H9 (cell line): ENCODE data around the gene RABEP1. TPM values are rescaled to one million over a fixed set of nuclear protein-coding genes. Genes with fewer than 3 reads are reported as not detected.

Experiments
- DNase-seq: peaks from one replicate; pipeline ENCODE4 v3.0.0-alpha.2; 2017
- H2AFZ ChIP-seq: one replicate; pipeline ENCODE4 v1.6.1; 2013; ENCODE audit warnings: mild to moderate bottlenecking, low read length, control low read depth, moderate library complexity
- H2AK5ac ChIP-seq: 2 replicates; pipeline ENCODE4 v1.6.1; 2013; ENCODE audit warnings: low read length, control low read depth, mixed read lengths; ENCODE audit not compliant: insufficient read length
- H2BK120ac ChIP-seq: one replicate; pipeline ENCODE4 v1.6.1; 2013; ENCODE audit warnings: low read depth, mild to moderate bottlenecking, low read length, control low read depth, inconsistent platforms; ENCODE audit not compliant: poor library complexity, severe bottlenecking
- H2BK12ac ChIP-seq: 2 replicates; pipeline ENCODE4 v1.6.1; 2013; ENCODE audit warnings: low read length, control low read depth, mixed read lengths, low read depth; ENCODE audit not compliant: insufficient read length
- H2BK15ac ChIP-seq: 2 replicates; pipeline ENCODE4 v1.6.1; 2013; ENCODE audit warnings: low read depth, low read length, control low read depth
- H2BK20ac ChIP-seq: one replicate; pipeline ENCODE4 v1.6.1; 2013; ENCODE audit warnings: low read depth, mild to moderate bottlenecking, low read length, control low read depth, inconsistent platforms; ENCODE audit not compliant: poor library complexity, severe bottlenecking
- H2BK5ac ChIP-seq: 2 replicates; pipeline ENCODE4 v1.6.1; 2013; ENCODE audit warnings: low read length, control low read depth, mixed read lengths; ENCODE audit not compliant: insufficient read length
- H3K14ac ChIP-seq: 2 replicates; pipeline ENCODE4 v1.6.1; 2013; ENCODE audit warnings: low read length, control low read depth; ENCODE audit not compliant: insufficient read depth
- H3K18ac ChIP-seq: 2 replicates; pipeline ENCODE4 v1.6.1; 2013; ENCODE audit warnings: low read depth, mild to moderate bottlenecking, mixed read lengths, low read length, control low read depth; ENCODE audit not compliant: insufficient read length
- H3K23ac ChIP-seq: 2 replicates; pipeline ENCODE4 v1.6.1; 2013; ENCODE audit warnings: low read length, control low read depth, mixed read lengths, low read depth; ENCODE audit not compliant: insufficient read length
- H3K23me2 ChIP-seq: 2 replicates; pipeline ENCODE4 v1.6.1; 2013; ENCODE audit warnings: low read depth, mild to moderate bottlenecking, mixed read lengths, low read length, control low read depth; ENCODE audit not compliant: insufficient read length, poor library complexity, severe bottlenecking
- H3K27ac ChIP-seq: 2 replicates; pipeline ENCODE4 v1.5.1; 2013; ENCODE audit warnings: low read length, control low read depth, mixed read lengths, low read depth; ENCODE audit not compliant: insufficient read length
- H3K27me3 ChIP-seq: 2 replicates; pipeline ENCODE4 v1.6.1; 2013; ENCODE audit warnings: low read length, control low read depth, inconsistent platforms; ENCODE audit not compliant: insufficient read depth
- H3K4ac ChIP-seq: 2 replicates; pipeline ENCODE4 v1.6.1; 2013; ENCODE audit warnings: low read depth, mild to moderate bottlenecking, control low read depth, inconsistent platforms, low read length, moderate library complexity
- H3K4me1 ChIP-seq: 2 replicates; pipeline ENCODE4 v1.6.1; 2013; ENCODE audit warnings: low read length, control low read depth, inconsistent platforms; ENCODE audit not compliant: insufficient read depth
- H3K4me2 ChIP-seq: 2 replicates; pipeline ENCODE4 v1.6.1; 2013; ENCODE audit warnings: low read length, control low read depth, mixed read lengths; ENCODE audit not compliant: insufficient read length, insufficient read depth
- H3K56ac ChIP-seq: 2 replicates; pipeline ENCODE4 v1.6.1; 2013; ENCODE audit warnings: low read depth, mild to moderate bottlenecking, mixed read lengths, low read length, control low read depth; ENCODE audit not compliant: insufficient read length
- H3K79me1 ChIP-seq: 2 replicates; pipeline ENCODE4 v1.6.1; 2013; ENCODE audit warnings: low read depth, mild to moderate bottlenecking, moderate library complexity, low read length, control low read depth, inconsistent platforms; ENCODE audit not compliant: insufficient read depth, poor library complexity, severe bottlenecking
- H3K79me2 ChIP-seq: 2 replicates; pipeline ENCODE4 v1.6.1; 2013; ENCODE audit warnings: low read length, control low read depth, inconsistent platforms; ENCODE audit not compliant: insufficient read depth
- H3K9ac ChIP-seq: 2 replicates; pipeline ENCODE4 v1.6.1; 2013; ENCODE audit warnings: low read length, control low read depth, mixed read lengths; ENCODE audit not compliant: insufficient read length; ENCODE audit errors: extremely low read depth
- H3K9me3 ChIP-seq: one replicate; pipeline ENCODE4 v1.6.1; 2013; ENCODE audit warnings: low read depth, low read length, inconsistent platforms; ENCODE audit not compliant: control insufficient read depth
- H3T11ph ChIP-seq: one replicate; pipeline ENCODE4 v1.6.1; 2013; ENCODE audit warnings: mild to moderate bottlenecking, low read length, control low read depth, inconsistent platforms
- H4K20me1 ChIP-seq: one replicate; pipeline ENCODE4 v1.6.1; 2013; ENCODE audit not compliant: control insufficient read depth, insufficient read length, insufficient read depth
- H4K5ac ChIP-seq: 2 replicates; pipeline ENCODE4 v1.6.1; 2013; ENCODE audit warnings: low read depth, mild to moderate bottlenecking, mixed read lengths, low read length, control low read depth; ENCODE audit not compliant: insufficient read length
- H4K8ac ChIP-seq: replicated peaks from 2 replicates; pipeline ENCODE4 v1.6.1; 2013; ENCODE audit warnings: low read length, control low read depth, mixed read lengths, low read depth; ENCODE audit not compliant: insufficient read length
- H4K91ac ChIP-seq: 2 replicates; pipeline ENCODE4 v1.6.1; 2013; ENCODE audit warnings: low read depth, mild to moderate bottlenecking, moderate library complexity, mixed read lengths, low read length, control low read depth; ENCODE audit not compliant: insufficient read length
- H3K27ac Mint-ChIP-seq, 3 experiments: 2 replicates in 2 of 3; 3 replicates in 1 of 3; pipeline ENCODE4 v1.8.0; 2020 to 2021; ENCODE audit warnings: mixed read lengths in 3 of 3, mild to moderate bottlenecking in 1 of 3, moderate library complexity in 1 of 3
- H3K27me3 Mint-ChIP-seq: 2 replicates; pipeline ENCODE4 v1.8.0; 2021; ENCODE audit warnings: low read depth, mild to moderate bottlenecking, moderate library complexity, mixed read lengths
- H3K36me3 Mint-ChIP-seq, 3 experiments: 2 replicates in 2 of 3; 3 replicates in 1 of 3; pipeline ENCODE4 v1.8.0; 2020 to 2021; ENCODE audit warnings: low read depth in 3 of 3, mixed read lengths in 3 of 3; ENCODE audit not compliant: insufficient read depth in 1 of 3
- H3K4me1 Mint-ChIP-seq, 2 experiments: 2 replicates each; pipeline ENCODE4 v1.8.0; 2020; ENCODE audit warnings: mixed read lengths in 2 of 2
- H3K4me3 Mint-ChIP-seq, 2 experiments: 2 replicates in 1 of 2; 3 replicates in 1 of 2; pipeline ENCODE4 v1.8.0; 2020 to 2021; ENCODE audit warnings: mild to moderate bottlenecking in 2 of 2, mixed read lengths in 2 of 2, moderate library complexity in 1 of 2
- H3K9me3 Mint-ChIP-seq, 2 experiments: 2 replicates in 1 of 2; 3 replicates in 1 of 2; pipeline ENCODE4 v1.8.0; 2020; ENCODE audit warnings: mild to moderate bottlenecking in 2 of 2, mixed read lengths in 2 of 2, moderate library complexity in 1 of 2
- CTCF ChIP-seq: fragments of 200-600 bp; sonication (generic); conservative IDR thresholded peaks from 3 replicates; pipeline ENCODE4 v1.8.0; 2021; ENCODE audit warnings: antibody characterized with exemption, mild to moderate bottlenecking
- WGBS: extraction: QIAGEN DNeasy Blood & Tissue Kit; methylation state at CpG from one replicate; pipeline ENCODE4 v1.1.7; 2013; ENCODE audit warnings: missing lambda C conversion rate, low lambda C conversion rate, mixed read lengths; ENCODE audit not compliant: insufficient read length; ENCODE audit errors: extremely low coverage; 5-methylcytosine and 5-hydroxymethylcytosine counted together
- total RNA-seq: library from RNA; stranded (reverse); gene quantifications from 2 replicates; pipeline ENCODE4 v1.2.1, GENCODE V29; 2021

Gene RABEP1
- total RNA-seq, 1 experiment from 2014 or later, result 46.9 TPM

- H3K23me2 ChIP-seq, result peaks cover 4% of the 10 kb centered on the region
- H3K4me2 ChIP-seq, result no peak overlapping the region
- no peak overlapping the region for H3K18ac ChIP-seq
- H3K14ac ChIP-seq, result no peak overlapping the region
- no peak overlapping the region for H2BK12ac ChIP-seq
- H3K27me3 ChIP-seq, result no peaks in the 10 kb centered on the region
- H3K9me3 ChIP-seq, result no peaks in the 10 kb centered on the region
- no peak overlapping the region for H4K91ac ChIP-seq
- no peak overlapping the region for H3K27ac ChIP-seq
- no peak overlapping the region for H2BK15ac ChIP-seq
- H2AFZ ChIP-seq, result no peak overlapping the region
- peak; percentile 67 for DNase-seq
- no peak overlapping the region for H3K4ac ChIP-seq
- Mint-ChIP-seq H3K4me3 (no peak overlapping the region), H3K27me3 (no peaks in the 10 kb centered on the region), H3K9me3 (no peaks in the 10 kb centered on the region), H3K27ac (peak overlapping the region; percentile 0 to 30 (median 23); a peak in 5 of 7 replicates), H3K4me1 (peaks cover 45 to 47% of the 10 kb centered on the region in 2 experiments), H3K36me3 (peaks cover 0 to 15% (median 4%) of the 10 kb centered on the region in 3 experiments; a peak in 6 of 7 replicates)
- no peak overlapping the region for H3T11ph ChIP-seq
- no peak overlapping the region for H2BK20ac ChIP-seq
- H3K23ac ChIP-seq, result no peak overlapping the region
- no peak overlapping the region for H2AK5ac ChIP-seq
- H4K5ac ChIP-seq, result no peak overlapping the region
- TF ChIP-seq CTCF, result no peak
- no peak overlapping the region for H2BK5ac ChIP-seq
- H3K4me1 ChIP-seq, result peaks cover 3% of the 10 kb centered on the region; the same call in 1 of the 2 replicates
- peaks cover 33% of the 10 kb centered on the region; the same call in 1 of the 2 replicates for H3K79me2 ChIP-seq
- H3K9ac ChIP-seq, result no peak overlapping the region
- WGBS, result no CpG with 5 or more reads among the region's 3 CpGs
- H3K79me1 ChIP-seq, result peaks cover 3% of the 10 kb centered on the region
- H3K56ac ChIP-seq, result no peak overlapping the region
- no peak overlapping the region for H2BK120ac ChIP-seq
- no peaks in the 10 kb centered on the region for H4K20me1 ChIP-seq
- H4K8ac ChIP-seq, result no peak overlapping the region
Measured at GRCh38 chr17:5286846-5287245, 4.8 kb downstream of the RABEP1 start.
